Epithelial cell of proximal tubule (primary cell): Measurements from ENCODE around the gene MC3R. TPM values are rescaled to one million over a fixed set of nuclear protein-coding genes. Genes with fewer than 3 reads are reported as not detected.

Experiments
- DNase-seq: peaks from one replicate; pipeline ENCODE4 v3.0.0-alpha.2; 2011; ENCODE audit warnings: low read depth
- H3K4me3 ChIP-seq: 2 replicates; pipeline ENCODE4 v1.5.1; 2011; ENCODE audit warnings: low read depth, mild to moderate bottlenecking, low read length
- CTCF ChIP-seq: conservative IDR thresholded peaks from 2 replicates; pipeline ENCODE4 v1.5.1; 2012; ENCODE audit warnings: low read depth, mild to moderate bottlenecking, low read length
- total RNA-seq: library from RNA; depleted of rRNA; stranded (reverse); fragments of >200 nt; gene quantifications from 2 replicates; pipeline ENCODE4 v1.2.3, GENCODE V29; 2015

The MC3R gene
- total RNA-seq, 1 donor from 2014 or later, result not detected

GRCh38 chr20:56245761-56246160 is 2.8 kb upstream of the MC3R start:
- no peak for DNase-seq
- TF ChIP-seq CTCF, result no peak
- H3K4me3 ChIP-seq, result no peak overlapping the region

- no peak overlapping the region for H3K4me3 ChIP-seq
- TF ChIP-seq CTCF, result peak; percentile 43
- DNase-seq, result no peak
Measured at GRCh38 chr20:56249244-56249955, 868 bp downstream of the MC3R start.

- no peak overlapping the region for H3K4me3 ChIP-seq
- TF ChIP-seq CTCF, result no peak
- DNase-seq, result no peak
Measured at GRCh38 chr20:56249956-56250355, 1.4 kb downstream of the MC3R start.

- H3K4me3 ChIP-seq, result no peak overlapping the region
- DNase-seq, result no peak
- no peak for TF ChIP-seq CTCF
Measured at GRCh38 chr20:56257604-56258003, 9.1 kb downstream of the MC3R start.

- no peak for TF ChIP-seq CTCF
- DNase-seq, result no peak
- no peak overlapping the region for H3K4me3 ChIP-seq
Measured at GRCh38 chr20:56259948-56260347, 11.4 kb downstream of the MC3R start.

- no peak for TF ChIP-seq CTCF
- DNase-seq, result no peak
- H3K4me3 ChIP-seq, result no peak overlapping the region
Measured at GRCh38 chr20:56268536-56268935, 20.0 kb downstream of the MC3R start.

- TF ChIP-seq CTCF, result no peak
Measured at GRCh38 chr20:56271974-56272373, 23.4 kb downstream of the MC3R start.

More at GRCh38 chr20:56271974-56272373, 23.4 kb downstream of the MC3R start:
- no peak overlapping the region for H3K4me3 ChIP-seq
- no peak for DNase-seq
